ENCODE data around the gene BUB1.
"Not testable (repeated sequence)": the region's sequence is repeated elsewhere in the genome, so short reads cannot be mapped to it uniquely, and the experiment has no call there.

BUB1 gene

GRCh38 chr2:110653861-110654260 is 24.0 kb downstream of the BUB1 start:
- DNase-seq: no peak

- DNase-seq: no peak
Measured at GRCh38 chr2:110650346-110650745, 27.5 kb downstream of the BUB1 start.

GRCh38 chr2:110647777-110648176 is 30.1 kb downstream of the BUB1 start:
- DNase-seq: no peak

- no peak for DNase-seq
Measured at GRCh38 chr2:110645616-110646015, 32.2 kb downstream of the BUB1 start.

GRCh38 chr2:110644357-110644756 is 33.5 kb downstream of the BUB1 start:
- no peak for DNase-seq

- DNase-seq: no peak
Measured at GRCh38 chr2:110642360-110642759, 35.5 kb downstream of the BUB1 start.

- no peak for DNase-seq
Measured at GRCh38 chr2:110639972-110640371, 37.9 kb downstream of the BUB1 start.

GRCh38 chr2:110638952-110639695 is 38.7 kb downstream of the BUB1 start:
- DNase-seq: no peak

GRCh38 chr2:110638004-110638403 is 39.9 kb downstream of the BUB1 start:
- no peak for DNase-seq

- DNase-seq: no peak
Measured at GRCh38 chr2:110637093-110637492, 40.8 kb downstream of the BUB1 start.

GRCh38 chr2:110635949-110636628 is 41.8 kb downstream of the BUB1 start:
- DNase-seq: not testable (repeated sequence)

GRCh38 chr2:110627348-110627747 is 50.5 kb downstream of the BUB1 start:
- not testable (repeated sequence) for DNase-seq

GRCh38 chr2:110619326-110619939 is 58.4 kb downstream of the BUB1 start:
- DNase-seq: not testable (repeated sequence)

GRCh38 chr2:110613927-110614326 is 63.9 kb downstream of the BUB1 start:
- DNase-seq: not testable (repeated sequence)

GRCh38 chr2:110610613-110611250 is 67.1 kb downstream of the BUB1 start:
- not testable (repeated sequence) for DNase-seq

- DNase-seq: not testable (repeated sequence)
Measured at GRCh38 chr2:110609843-110610612, 67.8 kb downstream of the BUB1 start.

- not testable (repeated sequence) for DNase-seq
Measured at GRCh38 chr2:110608788-110609502, 68.9 kb downstream of the BUB1 start.

GRCh38 chr2:110605057-110605456 is 72.8 kb downstream of the BUB1 start:
- DNase-seq: not testable (repeated sequence)

GRCh38 chr2:110603917-110604591 is 73.8 kb downstream of the BUB1 start:
- not testable (repeated sequence) for DNase-seq

GRCh38 chr2:110602139-110602538 is 75.7 kb downstream of the BUB1 start:
- not testable (repeated sequence) for DNase-seq

GRCh38 chr2:110591973-110592372 is 85.9 kb downstream of the BUB1 start:
- DNase-seq: not testable (repeated sequence)
